Measurements from ENCODE around the gene SETD1A.

DNA sequence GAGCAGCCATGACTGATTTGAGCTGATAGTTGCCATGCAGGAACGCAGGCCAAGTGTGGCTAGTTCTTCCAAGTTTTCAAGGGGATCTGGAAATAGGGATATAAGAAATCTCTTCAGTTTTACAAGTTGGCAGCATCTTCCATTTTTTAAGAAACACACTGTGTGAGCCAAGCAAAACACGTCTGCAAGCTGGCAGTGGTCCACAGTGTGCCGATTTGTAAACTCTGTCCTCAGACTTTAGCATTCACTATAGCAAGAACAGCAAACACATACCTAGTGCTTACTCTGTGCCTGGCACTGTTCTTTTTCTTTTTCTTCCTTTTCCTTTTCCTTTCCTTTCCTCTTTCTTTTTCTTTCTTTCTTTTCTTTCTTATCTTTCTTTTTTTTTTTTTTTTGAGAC lies 5.8 kb upstream of the SETD1A start:
- TF ChIP-seq EZH2 (IDR thresholded peaks at IDR 0.05; ENCODE audit: low read length), result no peak
- TF ChIP-seq, protein P1, sequence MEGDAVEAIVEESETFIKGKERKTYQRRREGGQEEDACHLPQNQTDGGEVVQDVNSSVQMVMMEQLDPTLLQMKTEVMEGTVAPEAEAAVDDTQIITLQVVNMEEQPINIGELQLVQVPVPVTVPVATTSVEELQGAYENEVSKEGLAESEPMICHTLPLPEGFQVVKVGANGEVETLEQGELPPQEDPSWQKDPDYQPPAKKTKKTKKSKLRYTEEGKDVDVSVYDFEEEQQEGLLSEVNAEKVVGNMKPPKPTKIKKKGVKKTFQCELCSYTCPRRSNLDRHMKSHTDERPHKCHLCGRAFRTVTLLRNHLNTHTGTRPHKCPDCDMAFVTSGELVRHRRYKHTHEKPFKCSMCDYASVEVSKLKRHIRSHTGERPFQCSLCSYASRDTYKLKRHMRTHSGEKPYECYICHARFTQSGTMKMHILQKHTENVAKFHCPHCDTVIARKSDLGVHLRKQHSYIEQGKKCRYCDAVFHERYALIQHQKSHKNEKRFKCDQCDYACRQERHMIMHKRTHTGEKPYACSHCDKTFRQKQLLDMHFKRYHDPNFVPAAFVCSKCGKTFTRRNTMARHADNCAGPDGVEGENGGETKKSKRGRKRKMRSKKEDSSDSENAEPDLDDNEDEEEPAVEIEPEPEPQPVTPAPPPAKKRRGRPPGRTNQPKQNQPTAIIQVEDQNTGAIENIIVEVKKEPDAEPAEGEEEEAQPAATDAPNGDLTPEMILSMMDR (optimal IDR thresholded peaks at IDR 0.05 in 1 of 3, IDR thresholded peaks at IDR 0.05 in 1 of 3, conservative IDR thresholded peaks at IDR 0.05 in 1 of 3; ENCODE audit: extremely low read depth in 1 of 3, insufficient read depth in 2 of 3, low read length in 3 of 3), result no peak

Measured in keratinocyte (primary cell).